GM21423 (cell line): ENCODE data around the gene TAS1R1.

ENCODE experiments used
- ATAC-seq: cut with Tn5 transposase; IDR thresholded peaks from one replicate; pipeline ENCODE4 v1.9.1; 2021; ENCODE audit warnings: mild to moderate bottlenecking, moderate library complexity; ENCODE audit not compliant: unreplicated experiment

TAS1R1 gene

DNA sequence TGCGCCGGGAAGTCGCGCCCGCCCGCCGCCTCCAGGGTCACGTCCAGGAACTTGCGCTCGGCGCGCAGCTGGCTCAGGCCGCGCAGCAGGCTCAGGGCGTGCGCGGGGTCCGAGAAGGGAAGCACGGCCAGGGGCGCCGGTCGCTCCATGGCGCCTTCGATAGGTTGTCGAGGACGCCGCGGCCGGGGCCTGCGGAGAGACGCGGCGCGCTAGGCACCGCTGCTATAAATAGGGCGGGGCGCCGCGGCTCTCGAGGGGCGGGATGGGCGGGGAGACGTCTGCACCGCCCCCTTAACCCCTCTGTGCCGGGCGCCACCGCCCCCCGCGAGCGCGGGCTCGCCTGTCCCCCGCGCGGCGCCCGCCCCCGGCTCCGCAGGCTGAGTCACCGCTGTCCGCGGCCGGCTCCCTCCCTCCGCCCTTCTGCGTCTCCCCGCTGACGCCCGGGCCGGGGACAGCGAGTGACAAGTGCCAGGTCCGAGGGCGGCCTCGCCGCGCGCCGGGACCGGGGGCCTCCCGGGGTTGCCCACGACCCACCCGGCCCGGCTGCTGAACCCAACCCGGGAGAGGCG is 47.6 kb downstream of the TAS1R1 start, which contains the start of gene KLHL21:
TSS of gene KLHL21 (minus strand) at position 201 of the 569 bp plus-strand sequence. CDS start at position 149, 52 bp downstream.
- ATAC-seq = peak; percentile 52

- ATAC-seq = peak; percentile 30
These were observed 48.3 kb downstream of the TAS1R1 start for GRCh38 chr1:6603238-6603914.

GRCh38 chr1:6603915-6604558 is 48.9 kb downstream of the TAS1R1 start:
- ATAC-seq = no peak

GRCh38 chr1:6612641-6613360 is 57.7 kb downstream of the TAS1R1 start:
- peak; percentile 34 for ATAC-seq

- ATAC-seq = peak; percentile 93
These were observed 58.4 kb downstream of the TAS1R1 start, which contains the start of gene PHF13 for GRCh38 chr1:6613361-6614018. Gene PHF13 (plus strand): TSS chr1:6613731. CDS start chr1:6614067, 336 bp downstream.

DNA sequence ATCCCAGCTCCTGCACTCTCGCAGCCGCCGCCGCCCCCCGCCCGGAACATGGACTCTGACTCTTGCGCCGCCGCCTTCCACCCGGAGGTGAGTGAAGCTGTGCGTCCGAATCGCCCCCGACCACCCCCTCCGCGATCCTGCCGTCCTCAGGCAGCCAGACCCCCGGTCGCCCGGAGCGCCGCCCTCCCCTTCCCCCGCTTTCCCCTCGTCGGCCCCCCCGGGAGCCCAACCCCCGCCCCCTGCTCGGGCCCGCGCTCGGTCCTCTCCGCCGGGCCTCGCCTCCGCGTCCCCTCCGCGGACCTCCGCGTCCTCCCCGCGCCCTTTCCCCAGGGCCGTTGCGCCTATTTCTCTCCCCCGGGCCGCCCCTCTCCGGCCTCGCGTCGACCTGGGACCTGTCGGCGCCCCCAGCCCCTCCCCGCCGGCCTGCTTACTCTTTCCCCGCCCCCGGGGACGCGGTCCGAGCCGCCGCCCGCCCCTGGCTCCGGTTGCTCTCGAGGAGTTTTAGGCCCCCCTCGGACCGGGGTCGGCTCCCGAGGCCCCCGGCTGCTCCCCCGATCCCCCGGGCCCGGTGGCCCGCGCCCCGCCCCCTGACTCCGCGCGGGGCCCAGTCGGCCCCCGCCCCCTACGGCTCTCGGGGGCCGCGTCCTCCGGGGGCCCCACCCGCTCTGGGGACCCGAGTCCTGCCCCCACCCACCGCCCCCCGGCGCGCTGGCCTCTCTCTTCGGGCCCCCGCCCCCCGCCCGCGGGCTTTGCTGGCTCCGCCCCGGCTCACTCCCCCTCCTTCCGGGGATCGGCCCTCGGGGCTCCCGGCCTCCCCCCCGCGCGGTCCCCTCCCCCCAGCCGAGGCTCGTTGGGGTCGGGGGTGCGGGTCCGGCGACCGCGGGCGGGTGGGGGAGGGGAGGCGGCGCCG is 59.2 kb downstream of the TAS1R1 start:
- ATAC-seq = no peak

GRCh38 chr1:6614929-6615785 is 60.0 kb downstream of the TAS1R1 start:
- ATAC-seq = no peak

- no peak for ATAC-seq
These were observed 63.9 kb downstream of the TAS1R1 start for GRCh38 chr1:6619045-6619444.

- no peak for ATAC-seq
These were observed 66.6 kb downstream of the TAS1R1 start for GRCh38 chr1:6621429-6622391.

DNA sequence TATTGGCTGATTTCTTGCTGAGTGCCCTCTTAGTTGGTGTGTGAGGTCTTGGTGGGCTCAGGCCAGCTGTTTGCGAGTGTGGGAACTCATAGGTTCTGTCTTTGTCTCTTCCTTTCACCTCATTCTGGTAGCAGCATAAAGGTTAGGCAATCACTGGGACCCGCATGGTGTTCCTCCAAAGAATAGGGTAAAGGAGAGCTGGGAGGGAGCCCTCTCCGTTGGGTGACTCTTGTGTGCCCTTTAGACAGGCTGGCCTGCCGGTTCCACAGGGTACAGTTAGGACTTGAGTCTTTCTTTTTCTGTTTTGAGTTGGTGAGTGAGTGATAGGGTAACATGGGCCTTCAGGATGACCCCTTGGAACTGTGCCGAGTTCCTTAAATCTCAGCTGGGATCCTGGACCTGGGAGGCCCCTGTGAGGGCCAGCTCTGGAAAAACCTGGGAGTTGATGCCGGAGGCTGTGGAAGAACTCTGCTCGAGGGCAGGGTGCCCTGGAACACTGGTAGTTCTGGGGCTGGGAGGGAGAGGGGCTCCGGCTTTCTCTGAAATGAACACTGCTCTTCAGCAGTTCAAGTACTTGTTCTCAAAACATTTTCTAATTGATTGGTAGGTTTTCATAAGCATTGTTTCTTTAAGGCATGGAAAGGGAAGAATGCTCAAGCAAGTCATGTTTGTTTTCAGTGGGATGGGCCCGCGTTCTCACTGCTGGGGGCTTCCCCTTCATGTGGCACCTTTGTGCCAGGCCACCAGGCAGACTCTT is 67.5 kb downstream of the TAS1R1 start:
- ATAC-seq = no peak

GRCh38 chr1:6623269-6623965 is 68.3 kb downstream of the TAS1R1 start:
- no peak for ATAC-seq

DNA sequence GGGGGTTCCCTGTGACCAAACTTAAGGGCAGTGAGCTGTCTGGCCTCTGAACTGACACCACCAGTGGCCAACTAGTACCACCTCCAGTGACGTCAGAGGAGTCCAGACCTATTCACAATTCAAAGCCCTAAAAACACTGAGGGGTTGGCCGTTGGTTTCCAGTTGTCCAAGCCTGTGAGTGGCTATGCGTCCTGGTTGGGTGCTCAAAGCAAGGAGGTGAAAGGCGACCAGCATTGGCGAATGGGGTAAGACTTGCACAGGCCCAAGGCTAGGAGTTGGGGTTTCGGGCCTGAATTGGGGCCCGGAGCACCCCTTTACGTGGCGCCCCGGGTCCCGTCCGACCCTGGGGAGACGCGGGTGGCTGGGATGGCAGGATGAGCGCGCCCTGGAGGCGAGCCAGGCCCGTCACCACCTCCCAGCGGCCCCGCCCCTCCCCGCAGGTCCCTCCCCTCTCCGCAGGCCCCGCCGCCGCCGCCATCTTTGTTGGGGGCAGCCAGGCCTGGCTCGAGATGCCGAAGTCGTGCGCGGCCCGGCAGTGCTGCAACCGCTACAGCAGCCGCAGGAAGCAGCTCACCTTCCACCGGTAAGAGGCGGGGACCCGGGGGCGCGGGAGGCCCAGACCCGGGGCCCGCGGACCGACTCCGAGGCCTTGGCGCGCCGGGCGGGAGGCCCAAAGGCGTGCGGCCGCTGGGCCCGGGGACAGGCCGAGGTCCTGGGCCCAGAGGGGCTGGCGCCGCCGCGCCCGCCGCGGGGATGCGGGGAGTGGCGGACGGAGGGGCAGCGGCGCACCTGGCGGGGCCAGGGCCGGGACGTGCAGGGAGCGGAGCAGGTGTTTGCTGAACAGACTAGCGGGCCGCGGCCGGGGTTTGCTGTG is 69.8 kb downstream of the TAS1R1 start, which contains the start of gene THAP3:
TSS of gene THAP3 (plus strand) at position 159 of the 874 bp plus-strand sequence. CDS start at position 510, 351 bp downstream.
- peak; percentile 72 for ATAC-seq

DNA sequence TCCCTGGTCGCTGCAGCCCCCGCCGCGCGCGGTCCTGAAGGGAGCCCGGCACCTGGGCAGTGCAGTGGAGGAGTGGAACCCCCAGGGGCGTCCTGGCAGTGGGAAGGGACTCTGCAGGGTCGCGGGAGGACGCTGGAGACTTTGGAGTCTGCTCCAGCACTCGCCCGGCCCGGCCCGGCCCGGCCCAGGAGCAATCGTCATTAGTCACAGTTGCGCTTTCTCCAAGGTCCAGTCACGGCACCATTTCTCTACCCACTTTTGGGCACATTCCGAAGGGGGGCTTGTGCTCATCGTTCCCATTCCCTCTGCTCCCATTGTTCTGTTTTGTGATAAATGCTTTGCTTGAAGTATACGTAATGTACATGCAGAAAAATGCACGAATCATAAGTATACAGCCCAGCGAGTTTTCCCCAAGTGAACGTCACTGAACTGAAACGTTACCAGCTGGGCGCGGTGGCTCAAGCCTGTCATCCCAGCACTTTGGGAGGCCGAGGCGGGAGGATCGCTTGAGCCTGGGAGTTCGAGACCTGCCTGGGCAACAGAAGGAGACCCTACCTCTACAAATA is 70.6 kb downstream of the TAS1R1 start:
- ATAC-seq = no peak

DNA sequence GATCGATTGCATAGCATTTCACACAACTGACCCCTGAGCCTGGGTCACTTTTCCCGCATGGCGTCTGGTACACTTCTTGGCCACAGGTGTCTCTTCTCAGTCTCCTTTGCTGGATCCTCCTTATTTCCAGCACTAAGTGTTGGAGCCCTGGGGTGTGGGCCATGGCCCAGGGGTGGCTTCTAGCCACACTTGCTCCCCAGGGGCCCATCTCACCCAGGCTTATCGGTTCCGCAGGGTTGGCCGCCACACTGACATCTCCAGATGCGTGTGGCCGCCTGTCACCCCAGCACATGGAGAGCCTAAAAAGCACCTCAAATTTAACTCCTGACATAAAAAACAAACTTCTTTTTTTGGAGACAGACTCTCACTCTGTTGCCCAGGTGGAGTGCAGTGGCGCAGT is 71.9 kb downstream of the TAS1R1 start:
- ATAC-seq = no peak
